ENCODE measurements around the gene ROR1.

GRCh38 chr1:63882048-63882704, 108.4 kb downstream of the ROR1 start:
- TF ChIP-seq CTCF (IDR thresholded peaks at IDR 0.05), result no peak
- no peak for TF ChIP-seq POLR2A (IDR thresholded peaks at IDR 0.05)

Measured in uterus (tissue), 2 donors.